ENCODE results near the gene EIF1. TPM values are rescaled to one million over a fixed set of nuclear protein-coding genes. Genes with fewer than 3 reads are reported as not detected.

The EIF1 gene
- total RNA-seq, 4 donors from 2014 or later, result 563 to 1,496 (median 636) TPM

GRCh38 chr17:41653892-41654677, 34.6 kb upstream of the EIF1 start:
- no peak for TF ChIP-seq CTCF (IDR thresholded peaks at IDR 0.05; ENCODE audit: low read depth)

DNA sequence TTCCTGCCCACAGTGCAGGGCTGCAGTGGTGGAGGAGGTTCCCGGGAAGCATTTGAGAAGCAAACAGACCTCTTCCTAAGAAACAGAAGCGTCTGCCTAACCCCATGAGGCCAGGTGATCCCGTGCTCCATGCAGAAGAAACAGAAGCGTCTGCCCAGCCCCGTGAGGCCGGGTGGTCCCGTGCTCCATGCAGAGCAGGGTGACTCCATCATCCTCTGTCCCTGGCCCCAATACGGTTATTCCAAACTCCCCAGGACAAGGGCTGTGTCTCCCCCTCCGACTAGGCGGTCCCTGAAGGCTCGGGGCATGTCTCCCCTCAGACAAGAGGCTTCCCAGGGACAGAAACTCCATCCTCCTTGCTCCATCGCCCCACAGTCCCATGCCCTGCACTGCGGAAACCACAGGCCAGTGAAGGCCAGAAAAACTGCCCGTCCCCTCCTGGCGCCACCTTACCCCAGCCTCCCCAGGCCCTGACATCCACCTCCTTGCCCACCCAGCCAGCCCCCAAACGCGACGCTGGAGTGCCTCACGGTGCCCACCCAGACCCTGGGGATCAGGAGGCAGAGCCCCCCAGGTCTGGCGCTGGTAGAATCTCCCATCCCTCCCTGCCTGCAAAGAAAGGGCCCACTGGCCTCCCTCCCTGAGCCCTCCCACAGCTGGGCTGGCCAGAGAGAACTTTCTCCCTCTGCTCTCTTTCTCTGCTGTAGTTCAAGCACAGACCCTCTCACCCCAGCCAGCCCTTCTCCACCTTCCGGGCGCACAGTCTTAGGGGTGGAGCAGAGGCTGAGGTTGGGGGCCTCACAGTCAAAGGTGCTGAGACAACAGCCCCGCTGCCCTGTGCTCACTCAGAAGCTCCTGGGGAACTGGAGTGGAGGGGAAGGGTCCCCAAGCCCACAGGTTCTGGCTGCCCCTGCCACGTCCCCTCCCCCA, 33.7 kb upstream of the EIF1 start:
- TF ChIP-seq CTCF (IDR thresholded peaks at IDR 0.05; ENCODE audit: low read depth), result no peak

- no peak for TF ChIP-seq CTCF (IDR thresholded peaks at IDR 0.05; ENCODE audit: low read depth)
These were observed 33.0 kb upstream of the EIF1 start for GRCh38 chr17:41655611-41656111.

- no peak for TF ChIP-seq CTCF (IDR thresholded peaks at IDR 0.05; ENCODE audit: low read depth)
These were observed 32.2 kb upstream of the EIF1 start for GRCh38 chr17:41656249-41657023.

DNA sequence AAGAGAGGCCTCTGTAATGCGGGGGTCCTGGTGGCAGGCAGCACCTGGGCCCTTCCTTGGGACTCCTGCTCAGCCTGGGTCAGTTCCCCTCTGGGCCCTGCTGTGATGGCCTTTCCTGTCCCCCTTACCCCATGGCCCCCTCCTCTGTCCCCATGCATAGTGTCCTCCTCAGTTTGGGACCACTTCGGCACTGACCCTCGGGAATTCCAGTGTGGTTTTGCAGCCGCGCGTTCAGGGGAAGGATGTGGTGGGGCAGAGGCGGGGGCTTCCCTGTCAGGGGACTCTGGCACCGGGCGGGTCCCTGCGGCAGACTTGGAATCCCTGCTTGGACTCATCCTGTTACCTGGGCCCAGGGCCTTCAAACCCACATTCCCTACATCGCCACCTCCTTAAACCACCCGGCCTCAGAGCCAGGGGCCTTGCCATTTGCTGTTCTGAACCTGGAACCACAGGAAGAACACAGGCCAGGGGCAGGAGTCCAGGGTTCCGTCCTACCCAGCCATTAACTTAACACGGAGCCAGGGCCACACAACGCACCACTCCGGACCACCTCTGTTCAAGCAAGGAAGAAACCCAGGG, 31.4 kb upstream of the EIF1 start:
- no peak for TF ChIP-seq CTCF (IDR thresholded peaks at IDR 0.05; ENCODE audit: low read depth)

- no peak for TF ChIP-seq CTCF (IDR thresholded peaks at IDR 0.05; ENCODE audit: low read depth)
These were observed 30.7 kb upstream of the EIF1 start for GRCh38 chr17:41657936-41658335.

Measured in subcutaneous adipose tissue (tissue), 4 donors.